Activated gamma-delta T cell (primary cell): ENCODE measurements around the gene ABHD16B.
"Not testable (repeated sequence)": the region's sequence is repeated elsewhere in the genome, so short reads cannot be mapped to it uniquely, and the experiment has no call there.

Source experiments
- DNase-seq: peaks from one replicate; lab custom pipeline; 2025; lab: John Stamatoyannopoulos, UW

ABHD16B gene

GRCh38 chr20:63855363-63856097 lies 5.8 kb upstream of the ABHD16B start:
- no peak for DNase-seq

- DNase-seq: no peak
These were observed 5.2 kb upstream of the ABHD16B start for GRCh38 chr20:63856098-63856511.

- no peak for DNase-seq
These were observed 3.4 kb upstream of the ABHD16B start for GRCh38 chr20:63857764-63858392.

GRCh38 chr20:63858393-63859165 lies 2.7 kb upstream of the ABHD16B start:
- DNase-seq: no peak

- DNase-seq: no peak
These were observed 2.1 kb upstream of the ABHD16B start for GRCh38 chr20:63859166-63859699.

GRCh38 chr20:63860325-63861051 lies 810 bp upstream of the ABHD16B start:
- DNase-seq: no peak

GRCh38 chr20:63861981-63862901 lies 943 bp downstream of the ABHD16B start:
- DNase-seq: no peak

- no peak for DNase-seq
These were observed 1.9 kb downstream of the ABHD16B start for GRCh38 chr20:63863021-63863797.

- DNase-seq: peak; percentile 67
These were observed 2.7 kb downstream of the ABHD16B start for GRCh38 chr20:63863798-63864544.

- no peak for DNase-seq
These were observed 3.3 kb downstream of the ABHD16B start for GRCh38 chr20:63864545-63864977.

GRCh38 chr20:63864978-63865640 lies 3.8 kb downstream of the ABHD16B start, which contains the start of gene TPD52L2:
Gene TPD52L2, plus strand, starts transcription at chr20:63865270. Its CDS starts 96 bp downstream, at chr20:63865366.
- DNase-seq: peak; percentile 84

- not testable (repeated sequence) for DNase-seq
These were observed 5.7 kb downstream of the ABHD16B start for GRCh38 chr20:63867042-63867441.

- DNase-seq: no peak
These were observed 7.0 kb downstream of the ABHD16B start for GRCh38 chr20:63868264-63868663.

GRCh38 chr20:63873477-63873971 lies 12.2 kb downstream of the ABHD16B start:
- no peak for DNase-seq

GRCh38 chr20:63874241-63874640 lies 12.9 kb downstream of the ABHD16B start:
- DNase-seq: not testable (repeated sequence)

- no peak for DNase-seq
These were observed 15.3 kb downstream of the ABHD16B start for GRCh38 chr20:63876489-63877036.

GRCh38 chr20:63877755-63878470 lies 16.6 kb downstream of the ABHD16B start:
- DNase-seq: no peak
